GM04504 (cell line): ENCODE results near the gene CHMP2A.
"Not testable (repeated sequence)": the region's sequence is repeated elsewhere in the genome, so short reads cannot be mapped to it uniquely, and the experiment has no call there.

Experiments used
- DNase-seq: peaks from one replicate; pipeline ENCODE4 v3.0.0-alpha.2; 2012; ENCODE audit warnings: low read depth

The CHMP2A gene

DNA sequence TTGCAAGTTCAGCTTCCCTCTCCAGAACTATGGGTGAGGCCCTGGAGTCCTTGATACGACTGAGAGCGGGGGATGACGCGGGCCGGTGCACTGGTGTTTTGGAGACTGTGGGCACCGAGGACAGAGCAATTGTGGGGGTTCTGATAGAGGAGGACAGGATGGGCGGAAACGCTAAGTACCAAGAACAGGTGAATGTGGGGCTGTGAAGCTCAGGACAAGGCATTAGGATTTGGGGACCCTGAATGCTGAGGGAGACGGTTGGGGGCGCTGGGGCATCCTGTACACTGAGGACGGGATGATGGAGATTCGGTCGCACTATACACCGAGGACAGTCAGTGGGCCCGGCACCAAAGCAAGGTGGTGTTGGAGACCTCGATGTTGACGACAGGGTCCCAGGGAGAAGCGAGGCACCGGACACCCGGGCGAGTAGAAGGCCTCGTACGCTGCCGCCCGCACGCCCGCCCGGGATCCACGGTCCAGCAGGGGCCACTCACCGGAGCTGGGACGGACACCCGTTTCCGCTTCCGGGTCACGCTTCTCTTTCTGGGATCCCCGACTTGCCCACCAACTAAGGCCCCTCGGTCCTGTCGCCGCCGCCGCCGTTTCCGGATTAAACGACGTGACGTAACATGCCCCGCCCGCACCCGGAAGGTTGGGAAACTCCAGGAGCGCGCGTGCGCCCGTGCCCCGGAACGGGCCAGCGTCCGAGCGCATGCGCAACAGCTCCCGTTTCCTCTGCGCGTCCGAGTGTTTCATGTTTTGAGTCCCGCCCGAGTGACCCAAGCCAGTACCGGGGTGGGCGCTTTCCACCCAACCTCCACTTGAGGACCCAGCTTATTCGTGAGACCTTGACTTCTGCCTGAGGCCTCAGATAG lies at the start of gene CHMP2A:
Gene CHMP2A, minus strand, starts transcription at position 612 of the 875 bp plus-strand sequence. CDS start 893 bp downstream, outside the sequence.
- DNase-seq, result peak; percentile 92

DNA sequence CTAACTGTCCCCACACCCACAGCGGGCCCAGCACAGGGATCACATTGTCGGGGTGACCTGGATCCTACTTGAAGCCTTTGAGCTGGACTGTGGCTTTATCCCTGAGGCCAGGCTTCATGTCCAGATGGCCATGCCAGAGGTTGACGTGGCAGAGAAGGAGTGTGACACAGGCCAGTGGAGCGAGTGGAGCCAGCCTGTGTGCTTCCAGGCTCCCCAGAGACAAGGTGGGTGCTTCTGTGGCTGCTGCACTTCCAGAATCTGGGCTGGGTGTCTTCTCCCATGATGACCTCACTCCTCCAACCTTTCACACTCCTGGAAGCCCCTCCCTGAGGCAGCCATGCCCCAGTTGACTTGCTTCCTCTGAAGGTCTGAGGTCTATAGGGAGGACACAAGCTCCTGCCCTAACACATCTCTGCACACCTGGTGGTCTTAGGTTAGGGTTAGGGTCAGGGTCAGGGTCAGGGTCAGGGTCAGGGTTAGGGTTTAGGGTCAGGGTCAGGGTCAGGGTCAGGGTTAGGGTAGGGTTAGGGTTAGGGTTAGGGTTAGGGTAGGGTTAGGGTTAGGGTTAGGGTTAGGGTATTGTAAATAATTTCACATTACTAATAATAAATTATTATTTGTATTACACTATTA lies 31.3 kb upstream of the CHMP2A start:
- no peak for DNase-seq

DNA sequence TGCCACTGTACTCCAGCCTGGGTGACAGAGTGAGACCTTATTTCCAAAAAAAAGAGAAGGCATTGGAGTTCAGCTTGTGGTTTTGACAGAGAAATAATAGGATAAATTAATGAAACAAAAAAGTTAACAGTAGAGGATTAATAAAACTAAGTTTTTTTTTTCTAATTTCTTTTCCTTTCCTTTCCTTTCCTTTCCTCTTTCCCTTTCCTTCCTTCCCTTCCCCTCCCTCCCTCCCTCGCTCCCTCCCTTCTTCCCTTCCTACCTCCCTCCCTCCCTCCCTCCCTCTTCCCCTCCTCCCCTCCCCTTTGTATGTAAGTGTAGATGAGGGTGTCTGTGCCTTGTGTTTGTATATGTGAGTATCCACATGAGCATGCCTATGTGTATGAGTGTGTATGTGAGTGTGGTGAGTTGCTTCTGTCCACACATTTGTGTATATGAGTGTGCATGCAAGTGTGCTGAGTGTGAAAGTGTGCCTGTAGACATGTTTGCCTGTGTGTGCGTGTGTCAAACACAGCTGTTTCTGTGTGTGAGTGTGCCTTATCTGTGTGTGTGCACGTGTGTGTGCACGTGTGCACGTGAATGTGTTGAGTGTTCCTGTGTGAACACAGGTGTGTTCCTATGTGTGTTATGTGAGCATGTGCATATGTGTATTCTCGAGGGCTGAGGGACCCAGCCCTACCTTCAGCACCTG lies 30.7 kb upstream of the CHMP2A start:
- no peak for DNase-seq

DNA sequence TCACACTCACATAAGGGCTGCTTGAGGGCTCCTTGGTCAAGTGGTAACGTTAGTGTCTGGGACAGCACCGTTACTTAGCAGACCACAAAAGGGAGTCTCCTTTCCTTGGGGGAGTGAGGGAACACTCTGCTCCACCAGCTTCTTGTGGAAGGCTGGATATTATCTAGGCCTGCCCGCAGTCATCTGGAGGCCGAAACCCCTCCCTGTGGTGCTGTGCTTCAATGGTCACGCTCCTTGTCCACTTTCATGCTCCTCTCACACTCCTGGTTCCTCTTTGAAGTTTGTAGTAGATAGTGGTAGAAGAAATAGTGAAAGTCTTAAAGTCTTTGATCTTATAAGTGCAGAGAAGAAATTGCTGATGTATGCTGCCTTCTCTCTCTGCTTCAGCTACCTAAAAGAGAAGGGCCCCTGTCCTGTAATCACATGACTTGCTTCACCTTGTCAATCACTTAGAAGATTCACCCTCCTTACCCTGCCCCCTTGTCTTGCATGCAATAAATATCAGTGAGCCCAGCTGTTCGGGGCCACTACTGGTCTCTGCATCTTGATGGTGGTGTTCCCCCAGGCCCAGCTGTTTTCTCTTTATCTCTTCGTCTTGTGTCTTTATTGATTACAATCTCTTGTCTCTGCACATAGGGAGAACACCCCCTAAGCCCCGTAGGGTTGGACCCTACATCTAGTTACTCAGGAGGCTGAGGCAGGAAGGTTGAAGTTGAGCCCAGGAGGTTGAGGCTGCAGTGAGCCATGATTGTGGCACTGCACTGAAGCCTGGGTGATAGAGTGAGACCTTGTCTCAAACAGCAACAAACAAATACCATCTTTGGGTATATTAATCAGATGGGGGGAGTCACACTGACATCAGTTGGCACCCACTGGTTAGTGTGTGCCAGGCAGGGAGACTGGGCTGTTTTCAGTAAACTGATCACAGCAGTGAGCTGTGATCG lies 29.9 kb upstream of the CHMP2A start:
- no peak for DNase-seq

GRCh38 chr19:58582985-58583384 lies 28.1 kb upstream of the CHMP2A start:
- no peak for DNase-seq

DNA sequence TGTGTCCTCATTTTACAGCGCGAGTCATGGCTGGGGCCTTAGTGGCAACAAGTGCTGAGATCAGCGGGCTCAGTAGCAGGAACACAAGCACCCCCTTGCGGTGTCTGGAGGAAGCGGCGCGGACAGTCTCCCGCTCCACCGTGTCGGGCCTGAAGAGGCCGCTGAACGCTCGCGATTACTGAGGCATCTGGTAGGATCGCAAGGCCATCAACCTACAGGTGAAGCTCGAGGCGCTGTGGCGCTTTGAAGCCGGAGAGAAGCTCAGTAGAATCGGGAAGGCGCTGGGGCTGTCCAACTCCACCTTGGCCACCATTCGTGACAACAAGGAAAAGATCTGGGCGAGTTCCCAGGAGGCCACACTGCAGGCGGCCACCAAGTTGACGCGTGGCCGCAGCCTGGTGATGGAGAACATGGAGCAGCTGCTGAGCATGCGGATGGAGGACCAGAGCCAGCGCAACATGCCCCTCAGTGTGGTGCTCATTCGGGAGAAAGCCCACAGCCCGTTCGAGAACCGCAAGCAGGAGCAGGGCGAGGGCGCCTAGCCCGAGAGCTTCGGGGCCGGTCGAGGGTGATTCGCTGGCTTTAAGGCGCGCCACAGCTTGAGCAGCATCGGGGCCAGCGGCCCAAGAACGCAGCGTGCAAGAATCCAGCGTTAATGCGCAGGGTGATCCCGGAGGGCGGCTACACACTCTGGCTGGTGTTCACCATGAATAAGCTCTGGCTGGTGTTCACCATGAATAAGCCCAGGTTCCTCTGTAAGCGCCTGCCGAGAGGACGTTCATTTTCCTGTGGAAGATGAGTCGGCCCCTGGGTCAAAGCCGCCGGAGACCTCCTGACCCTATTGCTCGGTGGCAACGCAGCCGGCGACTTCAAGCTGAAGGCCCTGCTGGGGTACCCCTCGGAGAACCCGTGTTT lies 26.6 kb upstream of the CHMP2A start:
- peak; percentile 68 for DNase-seq

DNA sequence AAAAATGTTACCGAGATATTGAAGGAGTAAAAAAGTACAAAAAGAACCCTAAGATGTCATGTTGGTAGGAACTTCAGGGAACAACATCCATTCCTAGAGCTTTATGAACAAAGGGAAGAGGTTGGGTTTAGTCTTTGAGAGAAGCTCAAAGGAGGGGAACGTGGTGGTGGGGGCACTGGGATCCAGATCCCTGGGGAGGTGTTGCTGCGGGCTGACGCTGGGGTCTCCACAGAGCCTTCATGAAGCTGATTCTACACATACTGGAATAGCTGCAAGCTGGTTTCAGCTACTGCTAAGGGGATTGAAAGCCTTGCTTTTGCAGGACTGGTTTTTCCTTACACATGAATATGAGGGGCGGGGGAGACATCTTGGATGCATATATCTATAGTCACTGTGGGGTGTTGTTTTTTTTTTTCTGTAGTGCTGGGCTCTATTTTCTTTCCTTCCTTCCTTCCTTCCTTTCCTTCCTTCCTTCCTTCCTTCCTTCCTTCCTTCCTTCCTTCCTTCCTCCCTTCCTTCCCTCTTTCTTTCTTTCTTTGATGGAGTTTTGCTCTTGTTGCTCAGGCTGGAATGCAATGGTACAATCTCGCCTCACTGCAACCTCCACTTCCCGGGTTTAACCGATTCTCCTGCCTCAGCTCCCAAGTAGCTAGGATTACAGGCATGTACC lies 24.7 kb upstream of the CHMP2A start:
- DNase-seq, result no peak

DNA sequence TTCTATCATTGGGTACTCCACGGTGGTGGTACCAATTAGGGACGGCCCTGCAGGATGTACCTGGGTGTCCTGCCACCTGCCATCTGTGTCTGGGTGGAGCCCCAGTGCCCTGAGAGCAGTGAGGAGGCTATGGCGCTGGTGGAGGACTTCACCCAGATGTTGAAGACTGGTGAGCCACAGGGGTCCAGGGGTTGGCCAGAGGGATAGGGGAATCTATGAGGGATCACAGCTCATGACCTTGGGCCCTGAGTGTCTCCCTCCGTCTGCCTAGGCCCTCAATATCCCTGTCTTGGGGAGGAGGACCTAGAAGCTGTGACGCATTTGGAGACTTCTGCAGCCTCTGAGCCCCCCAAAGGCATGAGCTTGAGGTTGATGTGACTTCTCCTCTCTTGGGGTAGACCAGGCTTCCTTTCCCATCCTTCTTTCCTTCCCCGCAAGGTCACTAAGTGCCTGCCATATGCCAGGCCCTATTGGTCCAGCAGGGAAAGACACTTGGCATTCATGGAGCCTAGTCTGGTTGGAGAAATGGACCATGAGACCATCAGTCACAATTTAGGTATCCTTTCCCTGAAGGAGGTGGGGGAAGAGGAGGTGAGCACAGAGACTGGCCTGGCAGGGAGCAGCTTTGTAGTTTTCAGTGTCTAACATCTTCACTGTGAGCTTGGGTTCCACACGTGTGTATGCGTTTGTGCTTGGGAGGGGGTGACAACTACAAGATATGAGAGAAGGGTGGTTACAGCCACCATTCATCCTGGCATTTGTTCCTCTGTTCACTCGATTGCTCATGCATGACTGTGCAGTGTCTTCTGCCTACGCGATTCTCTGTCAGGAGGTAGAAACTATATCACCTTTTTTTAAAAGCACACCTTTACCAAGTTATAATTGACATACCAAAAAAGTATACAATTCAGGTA lies 23.4 kb upstream of the CHMP2A start:
- no peak for DNase-seq

DNA sequence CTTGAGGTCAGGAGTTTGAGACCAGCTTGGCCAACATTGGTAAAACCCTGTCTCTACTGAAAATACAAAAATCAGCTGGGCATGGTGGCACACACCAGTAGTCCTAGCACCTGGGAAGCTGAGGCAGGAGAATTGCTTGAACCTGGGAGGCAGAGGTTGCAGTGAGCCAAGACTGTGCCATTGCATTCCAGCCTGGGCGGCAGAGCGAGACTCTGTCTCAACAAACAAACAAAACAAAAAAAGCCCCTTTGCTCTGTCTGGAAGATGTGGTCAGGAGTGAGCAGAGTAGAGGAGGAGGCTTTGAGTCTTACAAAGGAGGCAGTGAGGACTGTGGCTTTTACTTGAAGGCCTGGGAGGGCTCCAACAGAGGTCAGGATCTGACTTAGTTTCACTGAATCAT lies 22.7 kb upstream of the CHMP2A start:
- DNase-seq, result not testable (repeated sequence)

DNA sequence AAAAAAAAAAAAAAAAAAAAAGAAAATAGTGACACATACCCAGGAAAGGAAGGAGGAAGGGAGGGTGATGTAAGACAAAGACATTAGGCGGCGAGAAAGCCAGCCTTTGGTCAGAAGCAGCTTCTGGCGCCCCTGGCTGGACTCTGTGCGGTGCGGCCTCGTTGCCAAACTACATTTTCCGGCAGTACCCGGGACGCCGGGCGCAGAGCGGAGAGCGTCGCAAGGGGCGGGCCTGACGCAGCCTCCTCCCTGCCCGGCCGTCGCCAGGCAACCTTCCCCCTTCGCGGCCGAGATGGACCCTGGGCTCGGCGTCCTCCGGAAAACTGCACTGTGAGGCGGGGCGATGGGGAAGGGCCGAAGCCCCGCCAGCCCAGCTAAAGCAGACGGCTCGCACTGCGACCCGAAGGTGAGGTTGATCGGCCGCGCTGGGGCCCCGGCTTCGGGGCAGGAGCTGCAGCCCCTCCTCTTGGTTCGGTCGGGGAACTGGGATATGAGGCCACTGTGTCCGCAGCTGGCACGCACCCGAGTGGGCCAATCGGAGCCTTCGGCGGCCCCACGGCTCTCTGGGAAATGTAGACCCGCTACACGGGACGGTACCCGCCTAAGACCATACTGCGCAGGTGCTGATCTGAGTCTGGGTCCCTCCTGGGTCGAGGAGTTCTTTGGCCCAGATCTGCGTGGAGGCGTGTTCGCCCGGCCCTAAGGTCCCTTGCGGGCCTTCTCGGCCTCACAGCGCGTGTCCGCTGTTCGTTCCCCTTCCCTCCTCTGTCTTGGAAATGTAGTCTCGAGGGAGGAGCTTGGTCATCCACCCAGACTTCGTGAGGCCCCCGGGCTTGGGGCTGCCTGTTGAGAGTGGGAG lies 20.5 kb upstream of the CHMP2A start:
- DNase-seq, result peak; percentile 79

GRCh38 chr19:58573658-58574164 lies 18.8 kb upstream of the CHMP2A start:
- DNase-seq, result no peak

DNA sequence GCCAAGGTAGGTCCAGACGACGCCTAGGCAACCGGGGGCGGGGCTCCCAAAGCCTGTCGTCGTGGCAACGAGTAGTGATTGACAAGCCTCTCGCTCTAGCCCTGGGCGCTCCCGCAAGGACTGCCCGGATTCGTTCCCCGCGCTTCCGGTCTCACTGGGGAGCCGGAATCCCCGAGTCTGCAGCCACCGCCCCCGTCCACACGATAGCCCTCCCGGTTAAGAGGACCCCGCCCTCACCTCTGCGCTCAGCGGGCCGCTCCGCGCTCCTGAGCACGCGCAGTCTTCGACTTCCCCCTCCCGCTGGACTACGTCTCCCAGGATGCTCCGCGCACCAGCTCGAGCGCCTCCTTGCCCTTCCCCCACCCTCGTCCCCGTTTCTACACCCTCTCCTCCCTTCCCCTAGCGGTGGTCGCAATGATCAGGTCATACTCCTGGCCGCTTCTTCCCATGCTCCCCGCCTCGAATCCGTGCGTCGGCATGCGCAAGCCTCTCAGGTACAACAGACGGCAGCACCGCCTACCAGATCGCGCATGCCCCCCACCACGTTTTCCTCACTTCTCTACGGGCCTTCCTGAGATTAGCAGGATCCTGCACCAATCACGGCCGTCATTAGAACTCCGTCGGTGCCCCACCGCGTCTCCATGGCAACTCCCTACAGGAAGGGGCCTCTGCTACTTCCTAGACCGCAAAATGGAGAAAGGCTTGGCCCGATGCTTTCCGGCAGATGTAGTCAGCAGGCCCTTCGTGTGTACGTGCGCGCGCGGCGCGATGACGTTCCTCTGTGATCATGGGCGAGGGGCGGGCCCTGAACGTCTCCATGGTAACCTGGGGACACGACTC lies 18.1 kb upstream of the CHMP2A start, which contains the start of gene MZF1:
Gene MZF1, minus strand, starts transcription at position 518 of the 840 bp plus-strand sequence. CDS start 1,946 bp downstream, outside the sequence.
- peak; percentile 100 for DNase-seq

DNA sequence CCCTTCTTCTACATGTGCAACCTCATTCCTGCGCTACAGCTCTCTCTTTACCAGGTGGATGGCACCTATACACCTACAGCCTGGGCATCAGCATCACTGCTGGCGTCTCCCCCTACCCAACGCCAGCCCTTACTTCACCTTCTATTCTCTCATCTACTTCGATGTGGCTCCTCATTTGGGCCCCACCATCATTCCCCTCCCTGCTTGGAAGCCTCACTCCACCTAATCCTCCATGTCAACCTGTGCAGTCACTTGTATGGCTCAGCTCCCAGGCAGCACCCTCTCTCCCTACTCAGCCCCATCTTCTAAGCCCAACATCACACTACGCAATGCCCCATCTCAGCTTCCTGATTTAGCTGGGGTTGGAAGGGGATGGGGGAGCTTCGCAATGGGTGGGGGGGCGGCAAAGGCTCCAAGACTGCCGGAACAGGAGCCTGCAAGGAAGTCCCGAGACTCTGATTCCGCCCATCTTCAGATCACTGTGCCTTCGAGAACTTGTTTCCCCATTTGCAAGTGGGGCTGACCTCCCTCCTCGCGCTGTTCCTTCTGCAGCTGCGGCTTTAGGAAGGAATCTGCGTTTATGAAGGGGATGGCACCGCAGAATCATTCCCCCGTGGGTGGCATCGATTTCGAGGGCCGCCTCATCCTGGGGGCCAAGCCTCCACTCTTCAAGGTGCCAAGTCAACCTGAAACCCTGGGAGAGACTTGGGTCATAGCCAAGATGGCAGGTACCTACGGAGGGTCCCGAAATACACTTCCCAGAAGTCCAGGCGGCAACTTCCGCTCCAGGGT lies 17.3 kb upstream of the CHMP2A start:
- DNase-seq, result no peak

- no peak for DNase-seq
These were observed 16.7 kb upstream of the CHMP2A start for GRCh38 chr19:58571575-58571947.

- no peak for DNase-seq
These were observed 16.1 kb upstream of the CHMP2A start for GRCh38 chr19:58570770-58571574.
